Lower lobe of right lung (tissue), 2 donors: ENCODE data around the gene PRAMEF5. TPM values are rescaled to one million over a fixed set of nuclear protein-coding genes. Genes with fewer than 3 reads are reported as not detected.
"Not testable (repeated sequence)": the region's sequence is repeated elsewhere in the genome, so short reads cannot be mapped to it uniquely, and the experiment has no call there.

Source experiments
- ATAC-seq, 2 donors: fragments of 200-7000 bp; cut with Tn5 transposase; one replicate each; pipeline ENCODE4 v1.9.1; 2020 to 2022; ENCODE audit warnings: mild to moderate bottlenecking in 2 of 2, moderate library complexity in 2 of 2
- DNase-seq: peaks from one replicate; pipeline ENCODE4 v3.0.0-alpha.2; 2020
- H3K27ac ChIP-seq: fragments of 200-600 bp; one replicate; pipeline ENCODE4 v1.8.0; 2022
- H3K27me3 ChIP-seq: fragments of 200-600 bp; one replicate; pipeline ENCODE4 v1.8.0; 2022; ENCODE audit warnings: low read depth
- H3K36me3 ChIP-seq: fragments of 200-600 bp; one replicate; pipeline ENCODE4 v1.8.0; 2022; ENCODE audit warnings: mild to moderate bottlenecking
- H3K4me1 ChIP-seq: fragments of 200-600 bp; one replicate; pipeline ENCODE4 v1.8.0; 2022
- H3K4me3 ChIP-seq: fragments of 200-600 bp; one replicate; pipeline ENCODE4 v1.8.0; 2022; ENCODE audit warnings: mild to moderate bottlenecking
- H3K9me3 ChIP-seq: fragments of 200-600 bp; one replicate; pipeline ENCODE4 v1.8.0; 2022
- intact Hi-C: fragments of 100-400 bp; cut with DNase I; formaldehyde crosslinking; loops from one replicate; pipeline ENCODE4 v1.11.0; 2022
- total RNA-seq: library from RNA; stranded (reverse); fragmentation: NEBNext Ultra II Directional; extraction: Animal tissue kit (Norgen Biotek cat#: 25700); gene quantifications from one replicate; pipeline ENCODE4 v1.2.1, GENCODE V29; 2021
- donor health status: DM: no; HTN: yes; CAD: no; lungs with severe emphysema.

The PRAMEF5 gene
- total RNA-seq, 1 donor from 2014 or later: not detected

DNA sequence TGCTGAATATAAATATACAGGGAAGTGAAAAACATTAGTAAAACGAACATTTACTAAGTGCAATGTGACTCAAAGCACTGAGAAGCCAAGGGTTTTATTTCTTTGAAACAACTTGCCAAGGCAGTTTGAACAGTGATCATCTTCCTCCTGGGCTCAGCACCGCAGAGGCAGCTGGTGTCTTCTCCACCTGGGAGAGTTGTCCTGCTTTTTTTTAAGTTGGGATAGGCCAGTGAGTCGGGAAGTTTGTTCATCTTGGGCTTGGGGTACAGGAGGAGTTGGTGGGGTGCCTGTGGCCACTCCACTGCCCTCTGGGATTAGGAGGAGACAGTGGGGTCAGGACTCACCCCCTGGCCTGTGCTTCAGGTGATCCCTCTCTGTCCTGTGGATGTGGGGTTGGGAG is 35.0 kb downstream of the PRAMEF5 start:
- DNase-seq, intact Hi-C loops: not testable (repeated sequence)
- ATAC-seq: peak in 1 of 2 donors; percentile 40

GRCh38 chr1:13297216-13297931 is 43.4 kb downstream of the PRAMEF5 start:
- H3K27ac ChIP-seq, ATAC-seq, H3K4me1 ChIP-seq, H3K27me3 ChIP-seq, H3K9me3 ChIP-seq, H3K4me3 ChIP-seq, intact Hi-C loops, H3K36me3 ChIP-seq, DNase-seq: not testable (repeated sequence)

More for the DNA sequence above, 35.0 kb downstream of the PRAMEF5 start:
- H3K4me1 ChIP-seq, H3K4me3 ChIP-seq, H3K27me3 ChIP-seq, H3K9me3 ChIP-seq, H3K36me3 ChIP-seq, H3K27ac ChIP-seq: not testable (repeated sequence)

DNA sequence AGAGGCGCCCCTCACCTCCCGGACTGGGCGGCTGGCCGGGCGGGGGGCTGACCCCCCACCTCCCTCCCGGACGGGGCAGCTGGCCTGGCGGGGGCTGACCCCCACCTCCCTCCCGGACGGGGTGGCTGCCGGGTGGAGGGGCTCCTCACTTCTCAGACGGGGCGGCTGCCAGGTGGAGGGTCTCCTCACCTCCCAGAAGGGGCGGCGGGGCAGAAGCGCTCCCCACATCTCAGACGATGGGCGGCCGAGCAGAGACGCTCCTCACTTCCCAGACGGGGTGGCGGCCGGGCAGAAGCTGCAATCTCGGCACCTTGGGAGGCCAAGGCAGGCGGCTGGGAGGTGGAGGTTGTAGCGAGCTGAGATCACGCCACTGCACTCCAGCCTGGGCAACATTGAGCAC is 44.7 kb downstream of the PRAMEF5 start:
- H3K27ac ChIP-seq, ATAC-seq: not testable (repeated sequence)

DNA sequence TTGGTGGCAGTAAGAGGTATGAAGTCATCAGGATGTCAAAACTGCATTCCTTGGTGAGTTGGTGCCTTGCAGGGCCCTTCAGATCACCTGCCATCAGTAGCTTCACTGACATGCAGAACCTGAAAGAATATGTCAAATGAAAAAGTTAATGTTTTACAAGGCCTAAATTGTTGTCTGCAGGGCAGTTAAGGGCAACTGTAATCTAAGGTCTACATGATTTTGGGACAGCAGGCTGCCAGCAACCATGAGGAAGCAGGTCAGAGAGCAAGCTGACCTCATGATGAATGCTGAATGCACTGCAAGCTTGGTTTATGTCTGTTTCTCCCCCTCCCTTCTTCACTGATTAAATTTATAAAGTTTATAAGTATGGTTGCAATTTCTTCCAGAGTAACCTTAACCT is 48.2 kb downstream of the PRAMEF5 start:
- H3K27me3 ChIP-seq, H3K36me3 ChIP-seq, H3K4me3 ChIP-seq, H3K4me1 ChIP-seq, DNase-seq, intact Hi-C loops, ATAC-seq, H3K9me3 ChIP-seq, H3K27ac ChIP-seq: not testable (repeated sequence)

More for the DNA sequence above, 44.7 kb downstream of the PRAMEF5 start:
- DNase-seq, intact Hi-C loops, H3K4me3 ChIP-seq, H3K4me1 ChIP-seq, H3K36me3 ChIP-seq, H3K27me3 ChIP-seq, H3K9me3 ChIP-seq: not testable (repeated sequence)

- H3K4me3 ChIP-seq, H3K4me1 ChIP-seq, H3K27me3 ChIP-seq, ATAC-seq, DNase-seq, H3K27ac ChIP-seq, intact Hi-C loops, H3K9me3 ChIP-seq, H3K36me3 ChIP-seq: not testable (repeated sequence)
These were observed 49.2 kb downstream of the PRAMEF5 start, which contains the start of gene PRAMEF33 for GRCh38 chr1:13303239-13303638. Gene PRAMEF33, plus strand, starts transcription at chr1:13303539. Its CDS starts 2,416 bp downstream, at chr1:13305955.

Other genes starting within 250 kb of the PRAMEF5 start
- not detected for gene PRAMEF27, start 197.6 kb upstream of the PRAMEF5 start, total RNA-seq
- not detected for gene HNRNPCL3, start 193.4 kb upstream of the PRAMEF5 start, total RNA-seq
- gene PRAMEF25, start 183.4 kb upstream of the PRAMEF5 start, total RNA-seq: not detected
- not detected for gene HNRNPCL2, start 137.3 kb upstream of the PRAMEF5 start, total RNA-seq
- not detected for gene PRAMEF26, start 98.2 kb upstream of the PRAMEF5 start, total RNA-seq
- gene HNRNPCL4, start 88.6 kb upstream of the PRAMEF5 start, total RNA-seq: not detected
- gene PRAMEF9, start 82.3 kb upstream of the PRAMEF5 start, total RNA-seq: not detected
- not detected for gene PRAMEF13, start 52.8 kb upstream of the PRAMEF5 start, total RNA-seq
- gene PRAMEF18, start 28.0 kb upstream of the PRAMEF5 start, total RNA-seq: not detected
- not detected for gene PRAMEF8, start 30.9 kb downstream of the PRAMEF5 start, total RNA-seq
- gene PRAMEF33, start 49.3 kb downstream of the PRAMEF5 start, total RNA-seq: not detected
- not detected for gene PRAMEF15, start 61.4 kb downstream of the PRAMEF5 start, total RNA-seq
- gene PRAMEF14, start 92.9 kb downstream of the PRAMEF5 start, total RNA-seq: not detected
- not detected for gene PRAMEF19, start 117.7 kb downstream of the PRAMEF5 start, total RNA-seq
- gene PRAMEF17, start 135.4 kb downstream of the PRAMEF5 start, total RNA-seq: not detected
- not detected for gene PRAMEF20, start 156.3 kb downstream of the PRAMEF5 start, total RNA-seq